T follicular helper cell (primary cell): ENCODE measurements around the gene FAM221B.

Experiments
- DNase-seq: peaks from one replicate; pipeline ENCODE4 v3.0.0-alpha.2; 2020; ENCODE audit warnings: low read depth

Gene FAM221B

GRCh38 chr9:35820076-35820475 lies 8.5 kb downstream of the FAM221B start:
- DNase-seq = no peak

GRCh38 chr9:35818341-35818740 lies 10.2 kb downstream of the FAM221B start:
- DNase-seq = no peak

DNA sequence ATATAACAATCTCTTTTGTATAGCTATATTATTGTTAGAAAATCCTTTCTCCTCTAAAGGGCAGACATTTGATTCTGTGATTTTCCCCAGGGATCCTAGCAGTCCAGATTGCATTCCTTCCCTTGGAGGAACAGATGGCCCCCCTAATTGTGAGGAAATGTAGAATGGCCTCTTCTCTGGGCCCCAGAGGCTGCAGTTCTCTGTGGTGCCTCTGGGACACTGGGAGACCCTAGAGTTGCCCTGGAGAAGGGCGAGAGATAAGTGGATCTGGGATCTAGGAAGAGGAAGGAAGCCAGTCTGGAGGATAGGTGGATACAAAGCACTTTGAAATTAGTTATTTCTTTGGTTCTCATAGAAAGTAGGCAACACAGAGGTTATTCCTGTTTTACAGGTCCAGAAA lies 11.8 kb downstream of the FAM221B start:
- DNase-seq = no peak

- DNase-seq = peak; percentile 95
These were observed 13.5 kb downstream of the FAM221B start, which contains the start of gene HINT2 for GRCh38 chr9:35814841-35815543. Gene HINT2, minus strand, starts transcription at chr9:35815042. Its CDS starts 63 bp downstream, at chr9:35814979.

DNA sequence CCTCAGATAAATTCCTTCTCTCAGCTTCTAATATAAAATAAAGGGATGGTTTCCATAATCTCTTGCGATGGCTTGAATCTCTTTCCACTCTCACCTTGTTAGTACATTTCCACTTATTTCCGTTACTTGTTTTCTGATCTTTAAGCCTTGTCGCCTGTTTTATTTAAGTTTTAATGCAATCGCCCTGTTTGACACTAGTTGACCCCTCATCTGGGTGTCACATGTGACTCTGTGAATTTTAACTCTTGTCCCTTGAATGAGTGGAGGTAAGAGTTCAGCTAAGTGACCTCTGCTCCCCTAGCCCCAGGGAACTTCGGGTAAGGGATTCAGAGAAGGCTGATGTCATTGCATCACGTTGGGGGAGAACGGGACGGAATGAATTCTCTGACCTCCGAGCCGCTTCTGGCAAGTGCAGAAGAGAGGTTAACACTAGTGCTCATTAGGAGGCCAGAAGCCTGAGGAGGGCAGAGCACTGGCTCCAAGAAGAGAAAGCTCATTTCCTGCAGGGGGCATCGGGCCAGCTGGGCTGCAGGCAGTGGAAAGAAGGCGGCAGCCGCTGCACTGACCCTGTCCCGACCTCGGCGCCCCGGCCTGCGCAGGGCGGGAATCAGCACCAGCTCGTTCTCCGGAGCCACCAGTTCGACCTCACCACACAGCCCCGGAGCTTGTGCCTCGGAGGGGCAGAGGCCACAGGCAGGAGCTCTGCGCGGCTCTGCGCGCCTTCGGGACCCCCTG lies 14.3 kb downstream of the FAM221B start:
- DNase-seq = no peak

DNA sequence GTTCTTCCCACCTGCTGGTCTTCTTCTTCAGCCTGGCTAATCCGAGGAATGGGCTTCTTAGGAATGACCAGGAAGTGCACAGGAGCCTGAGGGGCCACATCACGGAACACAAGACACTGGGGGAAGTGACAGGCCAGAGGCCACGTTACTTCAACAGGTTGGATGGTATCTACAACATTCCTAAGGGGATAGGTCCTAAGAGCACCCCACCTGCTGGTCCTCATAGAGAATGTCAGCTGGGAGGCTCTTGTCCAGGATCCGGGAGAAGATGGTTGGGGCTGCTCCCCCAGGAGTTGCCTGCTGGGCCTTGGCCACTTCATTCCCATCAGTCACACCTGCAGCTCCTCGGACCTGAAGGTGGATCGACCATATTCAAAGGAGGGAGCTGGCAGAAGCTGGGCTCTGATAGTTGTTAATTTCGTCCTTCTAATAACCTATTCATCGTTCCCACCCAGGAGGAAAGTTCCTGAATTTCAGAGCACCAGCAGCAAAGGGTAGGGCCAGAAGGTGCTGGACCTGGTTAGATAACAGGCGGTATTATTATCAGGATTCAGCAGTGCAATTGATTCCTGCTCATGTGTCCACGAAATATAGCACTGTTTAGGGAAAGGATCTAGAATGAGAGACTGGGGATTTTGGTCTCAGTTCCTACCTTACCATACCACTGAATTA lies 15.0 kb downstream of the FAM221B start:
- no peak for DNase-seq

DNA sequence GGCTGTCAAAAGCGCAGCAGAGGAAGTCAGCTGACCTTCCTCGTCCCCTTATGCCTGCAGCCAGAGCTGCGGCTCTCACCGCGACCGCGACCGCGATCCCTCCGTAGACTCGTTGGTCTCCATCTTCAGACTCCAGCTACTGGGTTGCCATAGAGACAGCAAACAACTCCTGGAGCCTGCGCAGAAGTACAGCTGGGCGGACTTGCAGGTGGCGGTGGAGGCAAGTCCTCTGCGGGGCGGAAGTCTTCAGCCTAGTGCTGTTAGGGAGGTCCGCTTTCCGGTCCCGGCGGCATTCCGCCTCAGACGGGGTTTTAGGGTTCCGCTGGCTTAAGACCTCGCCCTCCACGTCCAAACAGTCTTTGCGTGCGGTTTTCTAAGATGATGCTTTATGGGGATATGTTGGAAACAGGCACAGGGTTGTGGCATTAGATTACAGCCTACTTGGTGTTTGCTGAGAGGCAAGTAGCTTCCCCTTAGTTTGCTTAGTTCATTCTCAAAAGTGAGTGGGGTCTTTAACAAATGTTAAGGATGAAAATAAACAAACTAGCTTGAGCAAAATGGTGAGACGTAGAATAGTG lies 16.4 kb downstream of the FAM221B start, which contains the start of gene SPAG8:
TSS of gene SPAG8 (minus strand) at position 238 of the 578 bp plus-strand sequence. CDS start at position 123, 115 bp downstream.
- DNase-seq = peak; percentile 95

DNA sequence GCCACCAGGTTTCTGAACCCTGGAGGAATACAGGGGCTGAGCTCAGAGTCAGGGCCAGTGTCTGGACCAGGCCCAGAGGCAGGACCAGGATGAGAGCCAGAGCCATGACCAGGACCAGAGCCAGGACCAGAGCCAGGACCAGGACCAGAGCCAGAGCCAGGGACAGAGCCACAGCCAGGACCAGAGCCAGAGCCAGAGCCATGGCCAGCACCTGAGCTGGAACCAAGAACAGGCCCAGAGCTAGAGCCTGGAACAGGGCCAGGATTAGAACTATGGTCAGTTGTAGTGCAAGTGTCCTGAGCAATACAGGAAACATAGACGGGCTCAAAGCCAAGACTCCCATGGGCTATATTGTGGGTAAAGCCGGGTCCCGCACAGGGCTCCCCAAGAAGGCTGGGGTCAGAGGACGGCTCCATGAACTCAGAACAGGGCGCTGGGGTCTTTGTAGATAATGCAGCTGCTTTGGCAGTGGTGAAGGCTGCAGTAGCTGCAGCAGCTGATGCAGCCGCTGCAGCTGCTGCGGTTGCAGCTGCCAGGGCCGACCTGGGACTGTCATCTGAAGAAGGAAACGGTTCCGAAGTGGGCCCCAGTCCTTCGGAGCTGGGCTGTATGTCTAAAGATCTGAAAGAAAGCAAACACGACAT lies 17.0 kb downstream of the FAM221B start:
- no peak for DNase-seq

- no peak for DNase-seq
These were observed 18.4 kb downstream of the FAM221B start for GRCh38 chr9:35810122-35810521.

DNA sequence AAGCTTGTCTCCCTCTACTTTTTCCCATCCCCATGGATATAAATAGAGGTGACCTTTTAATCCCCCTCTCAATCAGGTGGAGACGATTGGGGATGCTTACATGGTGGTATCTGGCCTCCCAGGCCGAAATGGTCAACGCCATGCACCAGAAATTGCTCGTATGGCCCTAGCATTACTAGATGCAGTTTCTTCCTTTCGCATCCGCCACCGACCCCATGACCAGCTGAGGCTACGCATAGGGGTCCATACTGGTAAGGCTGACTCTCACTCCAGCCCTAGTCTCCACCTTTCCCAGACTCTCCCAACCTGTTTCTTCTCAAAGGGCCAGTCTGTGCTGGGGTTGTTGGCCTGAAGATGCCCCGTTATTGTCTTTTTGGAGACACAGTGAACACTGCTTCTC lies 20.1 kb downstream of the FAM221B start:
- DNase-seq = no peak

DNA sequence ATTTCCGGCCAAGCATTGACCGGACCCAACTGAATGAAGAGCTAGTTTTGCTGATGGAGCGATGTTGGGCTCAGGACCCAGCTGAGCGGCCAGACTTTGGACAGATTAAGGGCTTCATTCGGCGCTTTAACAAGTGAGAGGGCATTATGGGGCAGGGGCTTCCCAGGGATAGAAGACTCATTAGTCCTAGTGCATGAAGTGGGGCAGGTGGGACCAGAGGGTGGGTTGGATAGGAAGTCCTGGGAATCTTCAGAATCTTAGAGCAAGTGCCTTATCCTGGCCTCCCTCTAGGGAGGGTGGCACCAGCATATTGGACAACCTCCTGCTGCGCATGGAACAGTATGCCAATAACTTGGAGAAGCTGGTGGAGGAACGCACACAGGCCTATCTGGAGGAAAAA lies 22.4 kb downstream of the FAM221B start:
- DNase-seq = no peak

DNA sequence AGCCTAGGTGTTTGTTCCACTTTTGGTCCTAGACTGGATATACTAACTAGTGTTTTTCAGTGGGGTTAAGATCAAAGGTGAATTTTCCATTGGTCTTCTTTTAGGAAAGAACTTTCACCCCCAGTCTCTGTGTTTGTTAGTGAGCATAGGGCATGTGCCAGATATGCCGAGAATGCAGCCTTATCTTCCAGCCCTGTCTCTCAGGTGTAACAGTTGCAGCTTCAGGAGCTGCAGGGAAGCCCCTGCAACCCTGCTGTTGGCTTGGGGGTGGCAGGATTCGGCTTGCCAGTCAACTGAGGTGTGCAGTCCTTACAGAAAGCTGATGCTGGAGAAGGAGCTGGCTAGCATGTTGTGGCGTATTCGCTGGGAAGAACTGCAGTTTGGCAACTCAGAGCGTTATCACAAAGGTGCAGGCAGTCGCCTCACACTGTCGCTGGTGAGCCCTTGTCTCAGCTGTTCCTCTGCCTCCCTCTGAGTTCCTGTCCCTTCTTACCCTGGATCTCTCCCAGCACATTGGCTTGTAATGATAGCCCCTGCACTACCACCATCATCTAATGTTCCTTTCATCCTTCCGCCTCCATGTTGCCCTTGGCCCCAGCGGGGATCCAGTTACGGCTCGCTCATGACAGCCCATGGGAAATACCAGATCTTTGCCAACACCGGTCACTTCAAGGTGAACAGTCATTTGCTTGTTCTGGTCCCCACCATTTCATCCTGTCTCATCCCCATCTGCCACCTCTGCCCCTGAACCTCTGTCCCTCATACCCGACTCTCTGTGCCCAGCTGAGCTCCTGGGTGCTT lies 27.0 kb downstream of the FAM221B start:
- no peak for DNase-seq

GRCh38 chr9:35800530-35800929 lies 28.0 kb downstream of the FAM221B start:
- no peak for DNase-seq

DNA sequence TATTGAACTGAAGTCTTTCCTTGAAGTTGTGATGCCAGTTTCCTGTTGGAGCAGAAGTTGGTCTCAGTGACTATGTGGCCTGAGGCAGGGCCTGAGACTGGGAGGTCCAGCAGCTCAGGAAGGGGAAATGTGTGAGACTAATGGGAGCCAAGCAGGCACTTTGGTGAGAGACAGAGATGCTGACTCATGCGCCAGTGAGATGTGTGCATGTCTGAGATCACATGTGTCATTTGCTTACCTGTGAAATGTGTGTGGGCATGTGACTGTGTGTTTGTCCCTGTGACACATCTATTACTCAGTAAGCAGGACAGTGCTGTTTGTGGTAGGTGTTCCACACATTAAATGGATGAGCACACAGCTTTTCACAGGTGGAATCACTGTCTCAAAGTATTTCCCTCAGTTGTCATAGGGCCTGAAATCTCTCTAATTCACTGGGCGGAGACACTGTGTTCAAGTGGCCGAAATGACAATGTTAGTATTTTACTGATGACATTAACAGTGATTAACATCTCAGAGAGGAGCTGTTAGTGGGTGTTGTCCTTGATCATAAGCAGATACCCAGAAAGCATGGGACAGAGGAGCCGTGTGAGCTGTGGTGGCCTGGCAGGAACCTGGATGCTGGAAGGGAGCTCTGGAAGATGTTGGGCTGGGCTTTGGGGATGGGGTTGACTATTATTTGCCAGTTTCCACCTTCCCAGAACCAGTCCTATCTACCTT lies 29.7 kb downstream of the FAM221B start:
- DNase-seq = no peak

GRCh38 chr9:35797311-35798109 lies 31.0 kb downstream of the FAM221B start:
- no peak for DNase-seq

DNA sequence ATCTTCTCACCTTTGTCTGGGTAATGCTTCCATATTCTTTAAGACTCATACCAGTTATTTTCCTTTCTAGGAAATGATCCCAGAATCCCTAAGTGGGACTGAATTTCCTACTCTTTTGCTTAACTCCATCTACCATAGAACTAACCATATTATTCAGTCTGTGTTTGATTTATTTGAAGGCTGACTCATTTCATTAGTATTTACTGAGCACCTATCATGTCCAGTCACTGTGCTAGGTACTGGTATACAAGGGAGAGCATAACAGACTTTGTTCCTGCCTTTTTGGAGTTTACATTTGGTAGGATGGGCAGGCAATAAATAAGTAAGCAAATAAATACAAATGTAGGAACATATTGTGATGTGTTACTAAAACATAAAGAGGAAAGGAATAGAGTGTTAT lies 32.8 kb downstream of the FAM221B start:
- no peak for DNase-seq

DNA sequence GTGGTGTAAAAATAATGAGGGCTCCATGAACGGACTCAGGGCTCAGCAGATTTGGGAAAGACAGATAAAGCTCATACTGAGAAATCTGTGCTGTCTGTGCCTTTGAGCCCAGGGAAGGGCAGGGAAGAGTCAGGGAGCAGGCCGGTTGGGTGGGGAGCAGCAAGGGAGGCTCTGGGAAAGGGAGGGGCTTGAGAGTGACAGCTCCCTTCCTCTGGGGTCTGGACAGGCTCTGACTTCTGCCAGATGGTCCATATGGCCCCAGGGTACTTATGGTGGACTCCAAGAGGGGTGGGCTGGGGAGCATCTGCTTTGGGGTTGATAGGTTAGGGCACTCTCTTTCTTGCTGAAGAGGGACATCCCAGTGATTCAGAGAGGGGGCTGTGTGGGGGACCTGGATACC lies 35.1 kb downstream of the FAM221B start:
- no peak for DNase-seq

GRCh38 chr9:35792826-35793225 lies 35.7 kb downstream of the FAM221B start:
- DNase-seq = no peak

GRCh38 chr9:35792024-35792813 lies 36.3 kb downstream of the FAM221B start:
- DNase-seq = no peak
